Activated CD8-positive, alpha-beta memory T cell treated with anti-CD3 and anti-CD28 coated beads, Interleukin-2, amount 50 U/mL, for 48 hours (primary cell): ENCODE results near the gene INO80C.
"Not testable (repeated sequence)": the region's sequence is repeated elsewhere in the genome, so short reads cannot be mapped to it uniquely, and the experiment has no call there.

ENCODE experiments used
- DNase-seq: peaks from one replicate; pipeline ENCODE4 v3.0.0-alpha.2; 2020

Gene INO80C

DNA sequence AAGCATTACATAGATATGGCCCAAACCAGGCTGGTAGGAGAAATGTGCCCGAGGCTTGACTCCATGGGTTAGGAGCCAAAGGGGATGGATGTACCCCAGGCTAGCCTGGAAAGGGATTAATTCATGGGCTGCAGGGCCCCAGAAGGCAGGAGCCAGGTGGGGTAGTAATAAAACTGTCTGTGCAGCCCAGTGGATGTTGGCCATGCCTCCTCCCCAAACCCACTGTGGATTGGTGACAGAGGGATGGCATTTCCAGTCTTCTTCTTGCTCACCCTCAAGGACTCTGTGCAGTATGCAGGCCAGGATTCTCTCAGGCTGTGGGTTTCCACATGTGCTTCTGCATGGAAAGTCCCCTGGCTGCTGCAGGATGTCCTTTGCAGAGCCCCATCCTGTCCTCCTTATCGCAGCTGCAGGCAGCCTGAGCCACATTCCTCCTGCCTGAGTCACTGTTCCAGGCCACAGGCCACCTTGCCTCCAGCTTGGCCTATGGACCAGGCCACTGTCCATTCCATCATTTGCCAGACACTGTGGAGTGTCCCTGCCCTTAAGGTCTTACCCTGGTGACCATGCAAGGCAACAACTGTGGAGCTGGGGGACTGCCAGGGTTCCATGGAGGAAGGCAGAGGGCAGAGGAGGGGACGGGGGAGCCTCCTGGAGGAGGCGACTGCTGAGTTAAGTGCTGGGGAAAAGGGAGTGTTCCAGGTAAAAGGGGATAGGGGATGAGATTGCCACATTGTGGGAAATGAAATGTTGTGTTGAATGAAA lies 38.9 kb downstream of the INO80C start:
- no peak for DNase-seq

GRCh38 chr18:35458271-35458670 lies 39.5 kb downstream of the INO80C start:
- DNase-seq, result no peak

GRCh38 chr18:35457140-35457704 lies 40.5 kb downstream of the INO80C start:
- no peak for DNase-seq

- DNase-seq, result no peak
These were observed 41.6 kb downstream of the INO80C start for GRCh38 chr18:35455926-35456763.

- no peak for DNase-seq
These were observed 43.0 kb downstream of the INO80C start for GRCh38 chr18:35454803-35455202.

GRCh38 chr18:35453065-35453464 lies 44.7 kb downstream of the INO80C start:
- DNase-seq, result not testable (repeated sequence)

- no peak for DNase-seq
These were observed 45.8 kb downstream of the INO80C start for GRCh38 chr18:35451916-35452315.

DNA sequence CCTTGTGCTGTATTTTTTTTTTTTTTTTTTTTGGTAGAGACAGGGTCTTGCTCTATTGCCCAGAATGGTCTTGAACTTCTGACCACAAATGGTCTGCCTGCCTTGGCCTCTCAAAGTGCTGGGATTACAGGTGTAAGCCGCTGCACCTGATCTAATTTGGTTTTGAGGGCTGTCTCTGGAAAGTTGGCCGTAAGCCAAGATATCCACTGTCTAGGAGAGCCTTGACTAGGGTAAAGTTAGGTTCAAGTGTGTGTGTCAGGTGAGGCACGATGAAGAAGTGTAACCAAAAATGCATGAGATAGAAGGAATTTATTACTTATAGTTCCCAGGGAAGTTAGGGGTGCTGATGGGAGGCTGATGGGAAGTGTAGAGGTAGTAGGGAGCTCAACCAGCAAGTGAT lies 46.7 kb downstream of the INO80C start:
- no peak for DNase-seq

- no peak for DNase-seq
These were observed 53.1 kb downstream of the INO80C start for GRCh38 chr18:35444636-35445035.

GRCh38 chr18:35443847-35444246 lies 53.9 kb downstream of the INO80C start:
- DNase-seq, result no peak

- no peak for DNase-seq
These were observed 54.3 kb downstream of the INO80C start for GRCh38 chr18:35443434-35443833.

GRCh38 chr18:35442701-35443100 lies 55.1 kb downstream of the INO80C start:
- no peak for DNase-seq

DNA sequence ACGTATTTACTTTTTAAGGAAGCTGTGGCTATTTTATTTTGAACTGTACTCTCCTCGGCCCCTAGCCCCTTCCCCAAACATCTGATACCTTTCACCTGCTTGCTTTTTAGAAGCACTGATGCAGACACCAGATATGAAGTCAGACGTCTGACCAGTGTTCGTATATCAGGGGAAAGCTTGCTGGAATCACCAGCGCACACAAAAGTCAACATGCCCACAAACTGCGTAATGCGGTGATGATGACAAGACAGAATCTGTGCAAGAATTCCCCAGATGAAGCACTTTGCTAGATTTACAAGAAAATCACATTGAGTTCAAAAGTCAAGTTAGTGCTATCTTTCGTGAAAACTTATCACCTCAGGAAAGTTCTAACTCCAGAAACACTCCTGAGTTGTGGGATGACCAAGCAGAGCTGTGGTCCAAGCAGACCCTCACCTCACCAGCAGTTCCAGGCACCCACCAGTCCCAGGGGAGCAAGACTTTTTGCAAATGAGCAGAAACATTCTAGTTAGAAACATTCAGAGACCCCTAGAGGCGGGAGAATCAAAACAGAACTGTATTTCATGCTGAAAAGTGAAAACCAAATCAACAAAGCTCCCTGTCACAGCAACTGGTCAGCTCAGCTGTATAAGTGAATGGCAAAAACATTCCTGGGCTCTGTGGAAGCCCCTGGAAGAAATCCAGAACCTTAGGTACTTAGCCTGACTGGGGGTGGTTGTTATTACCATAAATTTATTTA lies 55.7 kb downstream of the INO80C start:
- no peak for DNase-seq

DNA sequence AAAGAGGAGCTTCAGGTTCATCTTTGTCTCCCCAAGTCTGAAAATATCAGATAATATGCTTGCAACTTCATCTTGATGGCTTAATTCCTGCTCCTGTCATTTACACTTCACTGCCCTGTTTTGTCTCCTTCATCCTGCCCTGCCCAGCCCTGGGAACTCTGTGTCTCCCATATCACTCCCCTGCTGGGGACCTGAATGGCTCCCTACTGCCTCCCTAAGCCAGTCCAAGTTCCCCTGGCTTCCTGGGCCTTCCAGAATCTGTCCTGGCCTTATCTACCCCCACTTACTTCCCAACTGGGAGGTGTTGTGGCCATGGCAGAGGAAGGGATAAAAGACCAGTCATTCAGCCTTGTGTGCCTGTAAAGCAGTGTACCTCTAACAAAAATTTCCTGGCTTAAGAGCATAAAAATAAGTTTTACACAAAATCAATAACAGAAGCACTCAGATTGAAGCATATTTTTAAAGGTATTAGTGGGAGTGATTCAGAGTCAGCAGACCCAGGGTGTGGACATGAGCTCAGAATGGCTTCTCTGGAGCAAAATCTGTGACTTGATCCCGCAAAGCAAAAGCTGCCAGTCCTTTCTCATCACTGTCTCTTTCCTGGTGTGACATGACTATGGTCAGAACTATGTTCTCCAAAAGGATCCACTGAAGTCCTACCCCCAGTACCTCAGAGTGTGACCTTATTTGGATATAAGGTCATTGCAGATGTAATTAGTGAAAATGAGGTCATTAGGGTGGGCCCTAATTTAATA lies 59.1 kb downstream of the INO80C start:
- no peak for DNase-seq

DNA sequence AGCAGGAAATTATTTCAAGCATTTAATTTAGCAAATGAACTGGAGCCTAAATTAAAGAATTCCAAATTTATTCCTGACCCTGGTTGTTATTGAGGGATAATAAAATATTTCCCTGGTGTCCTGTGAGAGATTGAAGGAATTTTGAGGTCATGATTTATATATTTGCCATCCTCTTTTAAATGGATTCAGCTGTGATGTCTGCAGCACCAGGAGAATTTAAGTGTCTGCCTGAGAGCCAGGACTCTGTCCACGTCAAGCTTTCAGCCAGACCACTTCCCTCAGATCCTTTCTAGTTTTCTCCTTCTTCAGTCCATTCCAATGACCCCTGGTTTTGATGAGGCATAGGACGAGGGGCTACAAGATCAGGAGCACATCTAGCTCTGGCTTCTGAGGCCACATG lies 59.9 kb downstream of the INO80C start:
- no peak for DNase-seq

DNA sequence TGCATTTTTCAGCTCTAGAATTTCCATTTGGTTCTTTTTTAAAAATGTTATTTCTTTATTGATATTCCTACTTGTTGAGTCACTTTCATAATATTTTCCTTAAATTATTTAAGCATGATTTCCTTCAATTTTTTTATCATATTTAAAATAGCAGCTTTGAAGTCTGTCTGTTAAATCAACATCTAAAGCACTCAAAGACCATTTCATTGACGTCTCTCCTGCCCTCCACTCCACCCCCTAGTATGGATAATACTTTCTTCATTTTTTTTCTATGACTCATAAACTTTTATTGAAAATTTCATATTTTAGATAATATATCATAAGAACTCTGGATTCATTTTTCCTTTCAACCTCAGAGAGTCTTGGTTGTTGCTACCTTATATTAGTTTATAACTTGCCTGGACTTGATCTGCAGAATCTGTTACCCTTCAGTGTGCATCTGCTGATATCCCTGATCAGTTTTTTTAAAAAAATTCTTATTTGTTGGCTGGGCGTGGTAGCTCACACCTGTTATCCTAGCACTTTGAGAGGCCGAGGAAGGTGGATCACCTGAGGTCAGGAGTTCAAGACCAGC lies 61.6 kb downstream of the INO80C start:
- DNase-seq, result no peak

- no peak for DNase-seq
These were observed 62.4 kb downstream of the INO80C start for GRCh38 chr18:35435401-35435800.

- no peak for DNase-seq
These were observed 65.2 kb downstream of the INO80C start for GRCh38 chr18:35432565-35433001.

DNA sequence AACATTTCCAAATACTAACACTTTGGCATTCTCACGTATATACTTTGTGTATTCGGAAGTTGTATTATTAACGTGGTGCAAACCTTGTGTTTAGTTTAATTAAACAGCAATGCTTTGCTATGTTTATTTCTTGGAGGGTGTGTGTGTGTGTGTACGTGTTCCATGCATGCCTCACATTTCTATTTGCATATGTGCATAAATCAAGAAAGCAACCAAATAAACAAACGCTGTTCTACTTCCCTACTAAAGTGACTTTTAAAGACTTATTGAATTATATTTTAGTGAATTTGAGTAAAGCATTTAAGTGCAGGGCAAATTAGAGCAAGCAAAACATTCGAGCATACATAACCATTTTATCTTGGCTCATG lies 66.4 kb downstream of the INO80C start:
- DNase-seq, result no peak

GRCh38 chr18:35430721-35431373 lies 66.9 kb downstream of the INO80C start:
- no peak for DNase-seq

DNA sequence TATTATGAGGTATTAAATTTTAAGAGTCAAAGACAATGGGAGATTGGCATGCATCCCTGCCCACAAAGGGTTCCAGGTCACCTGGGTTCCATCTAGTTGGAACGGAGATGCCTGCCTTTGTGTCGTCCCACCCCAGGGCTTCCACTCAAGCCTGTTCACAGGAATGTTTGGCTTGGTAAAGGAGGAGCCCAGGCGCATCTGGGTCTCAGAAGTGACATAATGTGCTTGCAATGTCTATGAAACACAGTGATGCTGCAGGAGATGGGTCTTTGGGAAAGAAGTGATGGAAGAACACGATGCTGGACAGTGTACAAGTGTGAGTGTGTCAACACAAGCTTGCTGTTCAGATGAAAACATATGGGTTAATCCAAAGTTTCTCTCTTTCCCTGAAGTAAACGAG lies 71.0 kb downstream of the INO80C start:
- DNase-seq, result no peak

DNA sequence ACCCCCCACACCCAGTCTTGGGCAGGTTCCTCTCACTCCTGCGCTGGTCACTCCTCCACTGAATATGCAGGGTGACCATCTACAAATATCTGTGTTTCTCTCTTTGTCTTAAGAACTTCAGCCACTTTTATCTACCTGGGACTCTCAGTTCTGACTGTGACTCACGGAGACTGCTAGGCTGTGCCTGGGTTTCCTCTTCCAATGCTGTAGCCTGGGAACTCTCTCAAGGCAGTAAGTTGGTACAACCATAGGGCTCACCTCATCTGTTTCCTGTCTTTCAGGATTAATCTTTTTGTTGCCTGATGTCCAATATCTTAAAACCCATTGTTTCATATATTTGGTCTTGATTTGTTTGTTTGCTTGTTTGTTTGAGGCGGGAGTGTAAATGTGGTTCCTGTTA lies 73.4 kb downstream of the INO80C start:
- no peak for DNase-seq
